LNCaP clone FGC (cell line): ENCODE data around the gene ALG2.

Source experiments
- DNase-seq: peaks from one replicate; pipeline ENCODE4 v3.0.0-alpha.2; 2011; ENCODE audit warnings: low read depth
- H3K4me3 ChIP-seq: 2 replicates; pipeline ENCODE4 v1.5.1; 2011; ENCODE audit warnings: mild to moderate bottlenecking, low read depth, low read length, control low read depth
- CTCF ChIP-seq: IDR thresholded peaks from 2 replicates; pipeline ENCODE4 v1.5.1; 2012; ENCODE audit warnings: mild to moderate bottlenecking; ENCODE audit not compliant: control insufficient read depth, insufficient read depth; ENCODE audit errors: extremely low read depth

ALG2 gene

GRCh38 chr9:99253134-99253533 lies 31.4 kb upstream of the ALG2 start:
- TF ChIP-seq CTCF, result no peak
- DNase-seq, result no peak
- no peak overlapping the region for H3K4me3 ChIP-seq

- no peak overlapping the region for H3K4me3 ChIP-seq
- no peak for TF ChIP-seq CTCF
- DNase-seq, result no peak
Measured at GRCh38 chr9:99251157-99251556, 29.4 kb upstream of the ALG2 start.

GRCh38 chr9:99249619-99250018 lies 27.9 kb upstream of the ALG2 start:
- no peak for DNase-seq
- TF ChIP-seq CTCF, result no peak

GRCh38 chr9:99244344-99245260 lies 22.9 kb upstream of the ALG2 start:
- H3K4me3 ChIP-seq, result no peak overlapping the region
- TF ChIP-seq CTCF, result no peak
- no peak for DNase-seq

More at GRCh38 chr9:99249619-99250018, 27.9 kb upstream of the ALG2 start:
- H3K4me3 ChIP-seq, result no peak overlapping the region

GRCh38 chr9:99241106-99241505 lies 19.4 kb upstream of the ALG2 start:
- no peak for TF ChIP-seq CTCF
- DNase-seq, result no peak
- H3K4me3 ChIP-seq, result no peak overlapping the region

GRCh38 chr9:99239341-99240060 lies 17.8 kb upstream of the ALG2 start:
- no peak for DNase-seq
- no peak overlapping the region for H3K4me3 ChIP-seq
- no peak for TF ChIP-seq CTCF
